ENCODE results near the gene GLI2.

GLI2 gene

GRCh38 chr2:120743657-120744056 lies 8.0 kb downstream of the GLI2 start:
- no peak for TF ChIP-seq ZNF274 (IDR thresholded peaks at IDR 0.05; ENCODE audit: low read depth, low read length)
- no peak for TF ChIP-seq YY1 (IDR thresholded peaks at IDR 0.05; ENCODE audit: insufficient read depth, insufficient read length)
- TF ChIP-seq SUZ12 (IDR thresholded peaks at IDR 0.05; ENCODE audit: extremely low read depth, insufficient read depth, insufficient read length): no peak
- Histone ChIP-seq H3K9ac (ENCODE audit: insufficient read length, low read depth) (no peak overlapping the region), H3K27me3 (ENCODE audit: insufficient read depth, insufficient read length) (no peaks in the 10 kb centered on the region), H3K4me3 (ENCODE audit: insufficient read length, low read depth) (no peak overlapping the region), H3K9me3 (ENCODE audit: insufficient read depth, low read length) (no peaks in the 10 kb centered on the region), H3K4me1 (ENCODE audit: insufficient read depth, insufficient read length) (peaks cover 23% of the 10 kb centered on the region), H3K36me3 (ENCODE audit: insufficient read depth, insufficient read length, low read length) (peaks cover 24% of the 10 kb centered on the region)
- no peak for DNase-seq (ENCODE audit: low read depth, low spot score)

GRCh38 chr2:120744817-120745216 lies 9.1 kb downstream of the GLI2 start:
- H3K4me1 ChIP-seq (ENCODE audit: insufficient read depth, insufficient read length): peaks cover 20% of the 10 kb centered on the region
- H3K27me3 ChIP-seq (ENCODE audit: insufficient read depth, insufficient read length): no peaks in the 10 kb centered on the region
- no peak for TF ChIP-seq ZNF274 (IDR thresholded peaks at IDR 0.05; ENCODE audit: low read depth, low read length)
- no peak for TF ChIP-seq SUZ12 (IDR thresholded peaks at IDR 0.05; ENCODE audit: extremely low read depth, insufficient read depth, insufficient read length)
- no peak for TF ChIP-seq YY1 (IDR thresholded peaks at IDR 0.05; ENCODE audit: insufficient read depth, insufficient read length)

GRCh38 chr2:120745420-120746111 lies 9.9 kb downstream of the GLI2 start:
- H3K27me3 ChIP-seq (ENCODE audit: insufficient read depth, insufficient read length): no peaks in the 10 kb centered on the region
- DNase-seq (ENCODE audit: low read depth, low spot score): no peak
- H3K36me3 ChIP-seq (ENCODE audit: insufficient read depth, insufficient read length, low read length): peaks cover 24% of the 10 kb centered on the region
- H3K9ac ChIP-seq (ENCODE audit: insufficient read length, low read depth): no peak overlapping the region
- no peak overlapping the region for H3K4me3 ChIP-seq (ENCODE audit: insufficient read length, low read depth)
- TF ChIP-seq ZNF274 (IDR thresholded peaks at IDR 0.05; ENCODE audit: low read depth, low read length): no peak
- no peak for TF ChIP-seq SUZ12 (IDR thresholded peaks at IDR 0.05; ENCODE audit: extremely low read depth, insufficient read depth, insufficient read length)
- TF ChIP-seq YY1 (IDR thresholded peaks at IDR 0.05; ENCODE audit: insufficient read depth, insufficient read length): no peak
- H3K9me3 ChIP-seq (ENCODE audit: insufficient read depth, low read length): no peaks in the 10 kb centered on the region
- peaks cover 27% of the 10 kb centered on the region for H3K4me1 ChIP-seq (ENCODE audit: insufficient read depth, insufficient read length)

More at GRCh38 chr2:120744817-120745216, 9.1 kb downstream of the GLI2 start:
- Histone ChIP-seq H3K4me3 (ENCODE audit: insufficient read length, low read depth) (no peak overlapping the region), H3K9me3 (ENCODE audit: insufficient read depth, low read length) (no peaks in the 10 kb centered on the region), H3K36me3 (ENCODE audit: insufficient read depth, insufficient read length, low read length) (peaks cover 24% of the 10 kb centered on the region), H3K9ac (ENCODE audit: insufficient read length, low read depth) (no peak overlapping the region)
- no peak for DNase-seq (ENCODE audit: low read depth, low spot score)

DNA sequence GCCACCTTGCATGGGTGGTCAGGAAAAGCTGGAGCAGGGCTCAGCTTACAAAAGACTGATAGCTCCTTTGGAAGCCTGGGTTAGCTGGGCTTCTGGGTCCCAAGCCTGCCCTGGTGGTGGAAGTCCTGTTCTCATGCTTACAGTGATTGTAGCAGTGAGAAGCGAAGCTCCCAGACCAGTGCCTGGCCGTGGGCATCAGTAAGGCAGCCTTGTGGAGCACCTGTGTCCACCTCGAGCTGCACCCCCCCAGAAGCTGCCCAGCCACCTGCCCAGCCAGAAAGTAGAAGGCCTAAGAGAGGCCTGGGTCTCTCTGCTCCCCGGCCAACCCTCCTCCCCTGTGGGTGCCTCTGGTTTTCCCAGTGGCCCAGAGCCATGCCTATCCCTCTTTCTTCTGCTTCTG lies 10.5 kb downstream of the GLI2 start:
- TF ChIP-seq YY1 (IDR thresholded peaks at IDR 0.05; ENCODE audit: insufficient read depth, insufficient read length) (no peak), SUZ12 (IDR thresholded peaks at IDR 0.05; ENCODE audit: extremely low read depth, insufficient read depth, insufficient read length) (no peak), ZNF274 (IDR thresholded peaks at IDR 0.05; ENCODE audit: low read depth, low read length) (no peak)
- no peaks in the 10 kb centered on the region for H3K9me3 ChIP-seq (ENCODE audit: insufficient read depth, low read length)
- H3K36me3 ChIP-seq (ENCODE audit: insufficient read depth, insufficient read length, low read length): peaks cover 24% of the 10 kb centered on the region
- H3K9ac ChIP-seq (ENCODE audit: insufficient read length, low read depth): no peak overlapping the region
- H3K4me1 ChIP-seq (ENCODE audit: insufficient read depth, insufficient read length): peaks cover 28% of the 10 kb centered on the region
- no peak overlapping the region for H3K4me3 ChIP-seq (ENCODE audit: insufficient read length, low read depth)
- no peak for DNase-seq (ENCODE audit: low read depth, low spot score)
- no peaks in the 10 kb centered on the region for H3K27me3 ChIP-seq (ENCODE audit: insufficient read depth, insufficient read length)

GRCh38 chr2:120747281-120747680 lies 11.6 kb downstream of the GLI2 start:
- TF ChIP-seq YY1 (IDR thresholded peaks at IDR 0.05; ENCODE audit: insufficient read depth, insufficient read length): no peak
- no peak for TF ChIP-seq SUZ12 (IDR thresholded peaks at IDR 0.05; ENCODE audit: extremely low read depth, insufficient read depth, insufficient read length)
- TF ChIP-seq ZNF274 (IDR thresholded peaks at IDR 0.05; ENCODE audit: low read depth, low read length): no peak
- Histone ChIP-seq H3K27me3 (ENCODE audit: insufficient read depth, insufficient read length) (no peaks in the 10 kb centered on the region), H3K9ac (ENCODE audit: insufficient read length, low read depth) (no peak overlapping the region), H3K4me1 (ENCODE audit: insufficient read depth, insufficient read length) (peaks cover 26% of the 10 kb centered on the region), H3K36me3 (ENCODE audit: insufficient read depth, insufficient read length, low read length) (peaks cover 30% of the 10 kb centered on the region), H3K4me3 (ENCODE audit: insufficient read length, low read depth) (no peak overlapping the region), H3K9me3 (ENCODE audit: insufficient read depth, low read length) (no peaks in the 10 kb centered on the region)
- DNase-seq (ENCODE audit: low read depth, low spot score): no peak

- Histone ChIP-seq H3K4me3 (ENCODE audit: insufficient read length, low read depth) (no peak overlapping the region), H3K27me3 (ENCODE audit: insufficient read depth, insufficient read length) (no peaks in the 10 kb centered on the region), H3K9me3 (ENCODE audit: insufficient read depth, low read length) (no peaks in the 10 kb centered on the region), H3K4me1 (ENCODE audit: insufficient read depth, insufficient read length) (peaks cover 26% of the 10 kb centered on the region), H3K36me3 (ENCODE audit: insufficient read depth, insufficient read length, low read length) (peaks cover 30% of the 10 kb centered on the region), H3K9ac (ENCODE audit: insufficient read length, low read depth) (no peak overlapping the region)
- TF ChIP-seq SUZ12 (IDR thresholded peaks at IDR 0.05; ENCODE audit: extremely low read depth, insufficient read depth, insufficient read length) (no peak), ZNF274 (IDR thresholded peaks at IDR 0.05; ENCODE audit: low read depth, low read length) (no peak), YY1 (IDR thresholded peaks at IDR 0.05; ENCODE audit: insufficient read depth, insufficient read length) (no peak)
- DNase-seq (ENCODE audit: low read depth, low spot score): no peak
These were observed 12.0 kb downstream of the GLI2 start for GRCh38 chr2:120747706-120748105.

- Histone ChIP-seq H3K4me1 (ENCODE audit: insufficient read depth, insufficient read length) (peaks cover 26% of the 10 kb centered on the region), H3K9me3 (ENCODE audit: insufficient read depth, low read length) (no peaks in the 10 kb centered on the region), H3K36me3 (ENCODE audit: insufficient read depth, insufficient read length, low read length) (peaks cover 29% of the 10 kb centered on the region), H3K9ac (ENCODE audit: insufficient read length, low read depth) (no peak overlapping the region), H3K4me3 (ENCODE audit: insufficient read length, low read depth) (no peak overlapping the region), H3K27me3 (ENCODE audit: insufficient read depth, insufficient read length) (no peaks in the 10 kb centered on the region)
- DNase-seq (ENCODE audit: low read depth, low spot score): no peak
- TF ChIP-seq ZNF274 (IDR thresholded peaks at IDR 0.05; ENCODE audit: low read depth, low read length) (no peak), YY1 (IDR thresholded peaks at IDR 0.05; ENCODE audit: insufficient read depth, insufficient read length) (no peak), SUZ12 (IDR thresholded peaks at IDR 0.05; ENCODE audit: extremely low read depth, insufficient read depth, insufficient read length) (no peak)
These were observed 12.6 kb downstream of the GLI2 start for GRCh38 chr2:120748310-120748709.
